B cell (primary cell): ENCODE data around the gene CPA4. TPM values are rescaled to one million over a fixed set of nuclear protein-coding genes. Genes with fewer than 3 reads are reported as not detected.

Experiments used
- ATAC-seq: fragments of 200-7000 bp; cut with Tn5 transposase; one replicate; pipeline ENCODE4 v1.10.0; 2021; ENCODE audit warnings: low read depth, mild to moderate bottlenecking, moderate number of reproducible peaks, moderate library complexity
- CTCF ChIA-PET: fragments of 350-600 bp; sonication (Branson Sonifier 250); formaldehyde crosslinking; loops from one replicate; lab custom pipeline; 2021; ENCODE audit warnings: antibody characterized with exemption, inconsistent platforms; lab: Charles Lee
- POLR2A ChIA-PET: fragments of 350-600 bp; sonication (Branson Sonifier 250); formaldehyde crosslinking; loops from one replicate; lab custom pipeline; 2021; ENCODE audit warnings: antibody characterized with exemption; lab: Charles Lee
- DNase-seq: peaks from one replicate; pipeline ENCODE4 v3.0.0; 2013
- H2AFZ ChIP-seq: 2 replicates; pipeline ENCODE4 v1.6.1; 2012; ENCODE audit warnings: mild to moderate bottlenecking, low read depth, low read length; ENCODE audit not compliant: insufficient read depth, poor library complexity, severe bottlenecking
- H3K27ac ChIP-seq, 2 donors: 1 replicate in 1 of 2; 2 replicates in 1 of 2; pipeline ENCODE4 v1.5.1; 2012 to 2013; ENCODE audit warnings: low read length in 2 of 2, mild to moderate bottlenecking in 2 of 2, moderate library complexity in 1 of 2
- H3K27me3 ChIP-seq, 4 experiments: fragments of 200-600 bp in 1 of 4; sonication (generic) in 1 of 4; replicated peaks in 1 of 4; 1 replicate in 2 of 4; 2 replicates in 2 of 4; pipeline versions ENCODE4 v1.6.1 to v1.7.0; 2013 to 2016; ENCODE audit warnings: low read length in 3 of 4, mild to moderate bottlenecking in 2 of 4, mixed read lengths in 1 of 4, moderate library complexity in 1 of 4; ENCODE audit not compliant: insufficient read depth in 4 of 4, control insufficient read depth in 3 of 4; ENCODE audit errors: control extremely low read depth in 1 of 4
- H3K36me3 ChIP-seq, 2 experiments: replicated peaks in 1 of 2; 1 replicate in 1 of 2; 2 replicates in 1 of 2; pipeline versions ENCODE4 v1.6.1 to v1.7.1; 2013; ENCODE audit warnings: low read length in 1 of 2; ENCODE audit not compliant: insufficient read depth in 2 of 2, control insufficient read depth in 1 of 2; ENCODE audit errors: control extremely low read depth in 1 of 2, extremely low read depth in 1 of 2
- H3K4me1 ChIP-seq, 2 donors: fragments of 200-600 bp in 1 of 2; sonication (generic) in 1 of 2; 1 replicate in 1 of 2; 2 replicates in 1 of 2; pipeline versions ENCODE4 v1.5.1 to v1.6.1; 2013 to 2017; ENCODE audit warnings: low read length in 2 of 2; ENCODE audit not compliant: control insufficient read depth in 2 of 2, insufficient read depth in 2 of 2
- H3K4me2 ChIP-seq: replicated peaks from 2 replicates; pipeline ENCODE3; 2012; ENCODE audit warnings: mild to moderate bottlenecking, low read depth, low read length; ENCODE audit not compliant: poor library complexity, severe bottlenecking
- H3K4me3 ChIP-seq, 5 experiments: fragments of 200-600 bp in 1 of 5; sonication (generic) in 1 of 5; 1 replicate in 3 of 5; 2 replicates in 2 of 5; pipeline versions ENCODE4 v1.5.1 to v1.7.0; 2011 to 2016; ENCODE audit warnings: low read length in 4 of 5, mild to moderate bottlenecking in 4 of 5, low read depth in 2 of 5, control low read depth in 1 of 5, moderate library complexity in 1 of 5; ENCODE audit not compliant: insufficient read depth in 1 of 5; ENCODE audit errors: control extremely low read depth in 1 of 5, extremely low read depth in 1 of 5
- H3K79me2 ChIP-seq: fragments of 200-600 bp; sonication (generic); one replicate; pipeline ENCODE4 v1.6.0; 2016; ENCODE audit warnings: low read length; ENCODE audit not compliant: control insufficient read depth, insufficient read depth
- H3K9ac ChIP-seq: fragments of 200-600 bp; sonication (generic); 2 replicates; pipeline ENCODE4 v1.6.1; 2017; ENCODE audit warnings: mild to moderate bottlenecking, low read length, moderate library complexity
- H3K9me3 ChIP-seq, 3 donors: one replicate each; pipeline versions ENCODE4 v1.6.1 to v1.7.1; 2013; ENCODE audit warnings: low read length in 2 of 3; ENCODE audit not compliant: control insufficient read depth in 2 of 3, insufficient read depth in 1 of 3; ENCODE audit errors: control extremely low read depth in 1 of 3
- H4K20me1 ChIP-seq: 2 replicates; pipeline ENCODE4 v1.6.0; 2012; ENCODE audit warnings: mild to moderate bottlenecking, low read length; ENCODE audit not compliant: insufficient read depth, control insufficient read depth, poor library complexity, severe bottlenecking
- H3K27ac Mint-ChIP-seq: one replicate; pipeline ENCODE4 v1.8.0; 2021; ENCODE audit warnings: mixed read lengths
- H3K27me3 Mint-ChIP-seq: one replicate; pipeline ENCODE4 v1.8.0; 2021; ENCODE audit warnings: mixed read lengths
- H3K4me1 Mint-ChIP-seq: one replicate; pipeline ENCODE4 v1.8.0; 2021; ENCODE audit warnings: mixed read lengths
- H3K4me3 Mint-ChIP-seq: one replicate; pipeline ENCODE4 v1.8.0; 2021; ENCODE audit warnings: mixed read lengths
- H3K9me3 Mint-ChIP-seq: one replicate; pipeline ENCODE4 v1.8.0; 2022; ENCODE audit warnings: mixed read lengths; ENCODE audit not compliant: insufficient read depth
- EZH2 ChIP-seq: IDR thresholded peaks from 2 replicates; pipeline ENCODE4 v1.6.1; 2012; ENCODE audit warnings: borderline replicate concordance, low read depth, mild to moderate bottlenecking, moderate library complexity, low read length; ENCODE audit not compliant: insufficient read depth, poor library complexity, severe bottlenecking
- WGBS: methylation state at CpG from one replicate; pipeline ENCODE4 v1.1.5; 2013; ENCODE audit warnings: missing lambda C conversion rate; ENCODE audit not compliant: insufficient coverage; 5-methylcytosine and 5-hydroxymethylcytosine counted together
- intact Hi-C: fragments of 100-400 bp; cut with micrococcal nuclease; formaldehyde crosslinking; loops from one replicate; pipeline ENCODE4 v1.10.0; 2022
- polyA plus RNA-seq: library from polyadenylated mRNA; depleted of rRNA; stranded (reverse); fragments of >200 nt; gene quantifications from 2 replicates; pipeline ENCODE4 v1.2.3, GENCODE V29; 2012
- total RNA-seq, 2 donors: library from RNA; stranded (reverse); fragments of 120-200 nt in 1 of 2; gene quantifications; 1 replicate in 1 of 2; 2 replicates in 1 of 2; pipeline versions ENCODE4 v1.2.3 to v1.2.4, GENCODE V29; 2013 to 2022
- TF ChIP-seq, protein P1 (sequence below): fragments of 200-600 bp; IDR thresholded peaks from one replicate; pipeline ENCODE4 v1.8.0; 2022; ENCODE audit warnings: antibody characterized with exemption, mild to moderate bottlenecking

CPA4 gene
- total and polyA plus RNA-seq, 2 donors (not counting 1 experiment from before 2014, with no cell fraction given) = not detected

GRCh38 chr7:130344271-130344866 is 51.4 kb downstream of the CPA4 start, which contains the start of gene CPA5:
Gene CPA5, plus strand, starts transcription at chr7:130344816. Its CDS starts 1,670 bp downstream, at chr7:130346486.
- ChIA-PET POLR2A (no interaction called here), CTCF (no interaction called here)
- WGBS = no CpG with 5 or more reads among the region's 5 CpGs
- H3K4me3 ChIP-seq = no peak within 1 kb of the TSS
- no peaks in the 10 kb centered on the region for H3K4me1 ChIP-seq
- H3K9ac ChIP-seq = no peak within 1 kb of the TSS
- H3K27ac Mint-ChIP-seq = no peak within 1 kb of the TSS
- no peak within 1 kb of the TSS for H3K27ac ChIP-seq
- no peaks in the 10 kb centered on the region for H3K36me3 ChIP-seq
- no peak within 1 kb of the TSS for H2AFZ ChIP-seq
- no peaks in the 10 kb centered on the region for H4K20me1 ChIP-seq
- no peaks in the 10 kb centered on the region for H3K9me3 Mint-ChIP-seq
- DNase-seq = no peak
- no peak within 1 kb of the TSS for H3K4me3 Mint-ChIP-seq
- no peaks in the 10 kb centered on the region for H3K79me2 ChIP-seq
- peaks cover 0 to 5% (median 0%) of the 10 kb centered on the region in 3 donors for H3K9me3 ChIP-seq
- intact Hi-C loops = no loop called here
- ATAC-seq = no peak
- H3K4me1 Mint-ChIP-seq = no peaks in the 10 kb centered on the region
- H3K27me3 Mint-ChIP-seq = peaks cover 16% of the 10 kb centered on the region
- H3K27me3 ChIP-seq = peaks cover 0 to 2% (median 0%) of the 10 kb centered on the region in 4 experiments
- TF ChIP-seq, protein P1, sequence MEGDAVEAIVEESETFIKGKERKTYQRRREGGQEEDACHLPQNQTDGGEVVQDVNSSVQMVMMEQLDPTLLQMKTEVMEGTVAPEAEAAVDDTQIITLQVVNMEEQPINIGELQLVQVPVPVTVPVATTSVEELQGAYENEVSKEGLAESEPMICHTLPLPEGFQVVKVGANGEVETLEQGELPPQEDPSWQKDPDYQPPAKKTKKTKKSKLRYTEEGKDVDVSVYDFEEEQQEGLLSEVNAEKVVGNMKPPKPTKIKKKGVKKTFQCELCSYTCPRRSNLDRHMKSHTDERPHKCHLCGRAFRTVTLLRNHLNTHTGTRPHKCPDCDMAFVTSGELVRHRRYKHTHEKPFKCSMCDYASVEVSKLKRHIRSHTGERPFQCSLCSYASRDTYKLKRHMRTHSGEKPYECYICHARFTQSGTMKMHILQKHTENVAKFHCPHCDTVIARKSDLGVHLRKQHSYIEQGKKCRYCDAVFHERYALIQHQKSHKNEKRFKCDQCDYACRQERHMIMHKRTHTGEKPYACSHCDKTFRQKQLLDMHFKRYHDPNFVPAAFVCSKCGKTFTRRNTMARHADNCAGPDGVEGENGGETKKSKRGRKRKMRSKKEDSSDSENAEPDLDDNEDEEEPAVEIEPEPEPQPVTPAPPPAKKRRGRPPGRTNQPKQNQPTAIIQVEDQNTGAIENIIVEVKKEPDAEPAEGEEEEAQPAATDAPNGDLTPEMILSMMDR = no peak
- TF ChIP-seq EZH2 = no peak
- no peak within 1 kb of the TSS for H3K4me2 ChIP-seq

- Histone ChIP-seq H2AFZ (no peak overlapping the region), H3K9me3 (peaks cover 0 to 5% (median 0%) of the 10 kb centered on the region in 3 donors), H4K20me1 (no peaks in the 10 kb centered on the region), H3K4me3 (no peak overlapping the region), H3K79me2 (no peaks in the 10 kb centered on the region), H3K4me1 (no peaks in the 10 kb centered on the region), H3K27me3 (peaks cover 0 to 2% (median 0%) of the 10 kb centered on the region in 4 experiments), H3K36me3 (no peaks in the 10 kb centered on the region), H3K9ac (no peak overlapping the region), H3K27ac (no peak overlapping the region), H3K4me2 (no peak overlapping the region)
- H3K27ac Mint-ChIP-seq = no peak overlapping the region
- POLR2A ChIA-PET = no interaction called here
- H3K4me1 Mint-ChIP-seq = no peaks in the 10 kb centered on the region
- TF ChIP-seq, protein P1 = no peak
- TF ChIP-seq EZH2 = no peak
- H3K4me3 Mint-ChIP-seq = no peak overlapping the region
- no peak for DNase-seq
- H3K27me3 Mint-ChIP-seq = peaks cover 21% of the 10 kb centered on the region
- CTCF ChIA-PET = no interaction called here
- no peak for ATAC-seq
- 91% methylated on average over 5 of the region's 8 CpGs for WGBS
- intact Hi-C loops = no loop called here
- no peaks in the 10 kb centered on the region for H3K9me3 Mint-ChIP-seq
Measured at GRCh38 chr7:130345136-130345535, 52.2 kb downstream of the CPA4 start.
